ENCODE measurements around the gene EEF1A2.

The EEF1A2 gene

GRCh38 chr20:63499338-63499969 is 571 bp upstream of the EEF1A2 start:
- DNase-seq (ENCODE audit: low read depth) = no peak

GRCh38 chr20:63497946-63498935 is 642 bp downstream of the EEF1A2 start:
- no peak for DNase-seq (ENCODE audit: low read depth)

- DNase-seq (ENCODE audit: low read depth) = no peak
Observed at GRCh38 chr20:63497138-63497945, 1.5 kb downstream of the EEF1A2 start.

- DNase-seq (ENCODE audit: low read depth) = no peak
Observed at GRCh38 chr20:63496596-63497120, 2.2 kb downstream of the EEF1A2 start.

GRCh38 chr20:63495741-63496595 is 2.9 kb downstream of the EEF1A2 start:
- peak; percentile 66 for DNase-seq (ENCODE audit: low read depth)

- DNase-seq (ENCODE audit: low read depth) = no peak
Observed at GRCh38 chr20:63495167-63495720, 3.6 kb downstream of the EEF1A2 start.

- DNase-seq (ENCODE audit: low read depth) = no peak
Observed at GRCh38 chr20:63494420-63495166, 4.3 kb downstream of the EEF1A2 start.

GRCh38 chr20:63494084-63494419 is 4.8 kb downstream of the EEF1A2 start:
- no peak for DNase-seq (ENCODE audit: low read depth)

GRCh38 chr20:63493563-63494020 is 5.3 kb downstream of the EEF1A2 start:
- no peak for DNase-seq (ENCODE audit: low read depth)

GRCh38 chr20:63492982-63493381 is 5.9 kb downstream of the EEF1A2 start:
- DNase-seq (ENCODE audit: low read depth) = no peak

GRCh38 chr20:63492518-63492917 is 6.4 kb downstream of the EEF1A2 start:
- DNase-seq (ENCODE audit: low read depth) = no peak

- DNase-seq (ENCODE audit: low read depth) = no peak
Observed at GRCh38 chr20:63491635-63492230, 7.2 kb downstream of the EEF1A2 start.

GRCh38 chr20:63491078-63491477 is 7.8 kb downstream of the EEF1A2 start:
- DNase-seq (ENCODE audit: low read depth) = no peak

GRCh38 chr20:63490416-63490815 is 8.5 kb downstream of the EEF1A2 start:
- no peak for DNase-seq (ENCODE audit: low read depth)

- no peak for DNase-seq (ENCODE audit: low read depth)
Observed at GRCh38 chr20:63488315-63489251, 10.3 kb downstream of the EEF1A2 start.

GRCh38 chr20:63487781-63488241 is 11.1 kb downstream of the EEF1A2 start:
- no peak for DNase-seq (ENCODE audit: low read depth)

- DNase-seq (ENCODE audit: low read depth) = no peak
Observed at GRCh38 chr20:63487116-63487764, 11.6 kb downstream of the EEF1A2 start.

- no peak for DNase-seq (ENCODE audit: low read depth)
Observed at GRCh38 chr20:63486300-63486855, 12.5 kb downstream of the EEF1A2 start.
